AML-193 (cell line): ENCODE measurements around the gene TPI1.
"Not testable (repeated sequence)": the region's sequence is repeated elsewhere in the genome, so short reads cannot be mapped to it uniquely, and the experiment has no call there.

Experiments used
- DNase-seq, 2 experiments: peaks; one replicate each; lab custom pipeline; 2025; lab: John Stamatoyannopoulos, UW

The TPI1 gene

GRCh38 chr12:6869049-6870021 lies 2.0 kb downstream of the TPI1 start:
- peak; percentile 66 to 73 for DNase-seq

- not testable (repeated sequence) for DNase-seq
Measured at GRCh38 chr12:6870304-6870703, 3.0 kb downstream of the TPI1 start.

GRCh38 chr12:6871052-6871957 lies 4.0 kb downstream of the TPI1 start:
- peak in 1 of 2 experiments; percentile 14 for DNase-seq

GRCh38 chr12:6872073-6873048 lies 5.0 kb downstream of the TPI1 start:
- DNase-seq, result peak; percentile 32 to 55

GRCh38 chr12:6873094-6874014 lies 6.0 kb downstream of the TPI1 start, which contains the start of gene SPSB2:
SPSB2 (minus strand) TSS chr12:6873303; CDS start chr12:6872901, 402 bp downstream.
- peak; percentile 87 to 90 for DNase-seq

- DNase-seq, result not testable (repeated sequence)
Measured at GRCh38 chr12:6874015-6874368, 6.7 kb downstream of the TPI1 start.

GRCh38 chr12:6879824-6880223 lies 12.5 kb downstream of the TPI1 start:
- DNase-seq, result not testable (repeated sequence)

GRCh38 chr12:6883252-6883651 lies 15.9 kb downstream of the TPI1 start:
- DNase-seq, result no peak

GRCh38 chr12:6883683-6884082 lies 16.4 kb downstream of the TPI1 start:
- DNase-seq, result no peak

GRCh38 chr12:6884539-6884938 lies 17.2 kb downstream of the TPI1 start:
- no peak for DNase-seq

- not testable (repeated sequence) for DNase-seq
Measured at GRCh38 chr12:6886206-6886999, 19.1 kb downstream of the TPI1 start.

- no peak for DNase-seq
Measured at GRCh38 chr12:6887460-6887859, 20.1 kb downstream of the TPI1 start.

- DNase-seq, result no peak
Measured at GRCh38 chr12:6888360-6888759, 21.0 kb downstream of the TPI1 start.

GRCh38 chr12:6888794-6889193 lies 21.5 kb downstream of the TPI1 start:
- not testable (repeated sequence) for DNase-seq

GRCh38 chr12:6889775-6890573 lies 22.6 kb downstream of the TPI1 start:
- not testable (repeated sequence) for DNase-seq

- peak; percentile 94 to 95 for DNase-seq
Measured at GRCh38 chr12:6890789-6891645, 23.7 kb downstream of the TPI1 start.

GRCh38 chr12:6891646-6892001 lies 24.3 kb downstream of the TPI1 start:
- no peak for DNase-seq

GRCh38 chr12:6892683-6893082 lies 25.4 kb downstream of the TPI1 start:
- DNase-seq, result not testable (repeated sequence)
